IMR-90 (cell line): ENCODE results near the gene ASF1B. TPM values are rescaled to one million over a fixed set of nuclear protein-coding genes. Genes with fewer than 3 reads are reported as not detected.

Source experiments
- ATAC-seq: fragments of 200-7000 bp; cut with Tn5 transposase; 2 replicates; pipeline ENCODE4 v1.9.1; 2020; ENCODE audit warnings: low read depth, mild to moderate bottlenecking, moderate library complexity
- BruUV-seq: library from RNA; stranded (reverse); fragments of 400-500 nt; replicated peaks from 2 replicates; lab custom pipeline; 2021; lab: Mats Ljungman, UMichigan
- CTCF ChIA-PET: fragments of 300-600 bp; formaldehyde crosslinking; extraction: SDS; loops from one replicate; lab custom pipeline; 2021; ENCODE audit warnings: antibody characterized with exemption; lab: Yijun Ruan, JAX
- POLR2A ChIA-PET: fragments of 300-600 bp; sonication (Branson Sonifier 250); formaldehyde crosslinking; loops from one replicate; lab custom pipeline; 2022; ENCODE audit warnings: antibody characterized with exemption; ENCODE audit not compliant: unreplicated experiment; lab: Charles Lee
- DNase-seq: peaks from one replicate; pipeline ENCODE4 v3.0.0; 2013
- H2AFZ ChIP-seq: replicated peaks from 2 replicates; pipeline ENCODE3; 2013; ENCODE audit warnings: low read length, mild to moderate bottlenecking; ENCODE audit not compliant: poor library complexity
- H2AK5ac ChIP-seq: 2 replicates; pipeline ENCODE4 v1.6.1; 2013; ENCODE audit warnings: low read depth, low read length, inconsistent platforms
- H2AK9ac ChIP-seq: replicated peaks from 2 replicates; pipeline ENCODE3; 2013; ENCODE audit warnings: mild to moderate bottlenecking, low read depth, low read length, moderate library complexity; ENCODE audit not compliant: poor library complexity
- H2BK120ac ChIP-seq: 2 replicates; pipeline ENCODE4 v1.6.1; 2013; ENCODE audit warnings: low read depth, low read length, inconsistent platforms
- H2BK15ac ChIP-seq: 3 replicates; pipeline ENCODE4 v1.6.1; 2013; ENCODE audit warnings: low read depth, low read length, inconsistent platforms
- H2BK20ac ChIP-seq: 2 replicates; pipeline ENCODE4 v1.6.1; 2013; ENCODE audit warnings: low read depth, mild to moderate bottlenecking, inconsistent platforms, low read length, moderate library complexity
- H2BK5ac ChIP-seq: 2 replicates; pipeline ENCODE4 v1.6.1; 2013; ENCODE audit warnings: mild to moderate bottlenecking, low read depth, low read length, inconsistent platforms; ENCODE audit not compliant: poor library complexity, severe bottlenecking
- H3K14ac ChIP-seq: replicated peaks from 2 replicates; pipeline ENCODE4 v1.6.1; 2013; ENCODE audit warnings: low read depth, low read length, inconsistent platforms
- H3K18ac ChIP-seq: 2 replicates; pipeline ENCODE4 v1.6.1; 2013; ENCODE audit warnings: low read depth, low read length, control low read depth
- H3K23ac ChIP-seq: 2 replicates; pipeline ENCODE4 v1.6.1; 2013; ENCODE audit warnings: low read depth, low read length, inconsistent platforms
- H3K27ac ChIP-seq: 2 replicates; pipeline ENCODE4 v1.5.1; 2013; ENCODE audit warnings: mild to moderate bottlenecking, control low read depth, low read length; ENCODE audit not compliant: insufficient read depth
- H3K27me3 ChIP-seq: 2 replicates; pipeline ENCODE4 v1.6.1; 2013; ENCODE audit warnings: low read length; ENCODE audit not compliant: control insufficient read depth, insufficient read depth
- H3K36me3 ChIP-seq: 2 replicates; pipeline ENCODE4 v1.6.1; 2013; ENCODE audit warnings: low read length, mixed read lengths; ENCODE audit not compliant: control insufficient read depth, insufficient read depth
- H3K4ac ChIP-seq: 2 replicates; pipeline ENCODE4 v1.6.1; 2013; ENCODE audit warnings: low read depth, low read length, inconsistent platforms
- H3K4me1 ChIP-seq: 2 replicates; pipeline ENCODE4 v1.6.1; 2013; ENCODE audit warnings: low read length, mixed read lengths; ENCODE audit not compliant: control insufficient read depth, insufficient read depth
- H3K4me2 ChIP-seq: 2 replicates; pipeline ENCODE4 v1.6.1; 2013; ENCODE audit warnings: low read depth, mild to moderate bottlenecking, control low read depth, low read length, moderate library complexity
- H3K4me3 ChIP-seq: 2 replicates; pipeline ENCODE4 v1.5.1; 2013; ENCODE audit warnings: low read depth, mild to moderate bottlenecking, control low read depth, low read length, moderate library complexity; ENCODE audit not compliant: insufficient read depth
- H3K56ac ChIP-seq: 2 replicates; pipeline ENCODE4 v1.6.1; 2013; ENCODE audit warnings: low read length, inconsistent platforms; ENCODE audit not compliant: insufficient read depth; ENCODE audit errors: extremely low read depth
- H3K79me1 ChIP-seq, 2 experiments: 2 replicates each; pipeline ENCODE4 v1.6.1; 2013; ENCODE audit warnings: low read length in 2 of 2, inconsistent platforms in 1 of 2, low read depth in 1 of 2
- H3K9ac ChIP-seq: 2 replicates; pipeline ENCODE4 v1.6.1; 2013; ENCODE audit warnings: low read depth, low read length, control low read depth
- H3K9me1 ChIP-seq: 2 replicates; pipeline ENCODE4 v1.6.1; 2013; ENCODE audit warnings: low read length, inconsistent platforms; ENCODE audit not compliant: insufficient read depth
- H3K9me3 ChIP-seq: 2 replicates; pipeline ENCODE4 v1.6.1; 2013; ENCODE audit warnings: low read length; ENCODE audit not compliant: control insufficient read depth, insufficient read depth
- H4K20me1 ChIP-seq: 2 replicates; pipeline ENCODE4 v1.6.1; 2013; ENCODE audit warnings: low read length, inconsistent platforms; ENCODE audit not compliant: insufficient read depth
- H4K5ac ChIP-seq: 2 replicates; pipeline ENCODE4 v1.6.1; 2013; ENCODE audit warnings: mild to moderate bottlenecking, low read depth, low read length, control low read depth
- H4K8ac ChIP-seq, 2 experiments: 2 replicates each; pipeline ENCODE4 v1.6.1; 2013; ENCODE audit warnings: low read depth in 2 of 2, low read length in 2 of 2, control low read depth in 1 of 2, inconsistent platforms in 1 of 2
- H4K91ac ChIP-seq: 2 replicates; pipeline ENCODE4 v1.6.1; 2013; ENCODE audit warnings: low read depth, low read length, inconsistent platforms; ENCODE audit not compliant: insufficient read depth
- CTCF ChIP-seq: conservative IDR thresholded peaks from 2 replicates; pipeline ENCODE4 v1.5.1; 2012; ENCODE audit warnings: mild to moderate bottlenecking, low read depth, low read length, improper control_type of control experiment
- USF2 ChIP-seq: fragments of 150-350 bp; IDR thresholded peaks from 2 replicates; pipeline ENCODE4 v1.6.1; 2017; ENCODE audit warnings: mild to moderate bottlenecking, antibody characterized with exemption, low read length, low read depth
- WGBS, 2 experiments: methylation state at CpG; one replicate each; pipeline versions ENCODE4 v1.1.5 to v1.1.7; 2013; ENCODE audit warnings: missing lambda C conversion rate in 2 of 2; ENCODE audit not compliant: insufficient read length in 1 of 2; ENCODE audit errors: extremely low coverage in 2 of 2; 5-methylcytosine and 5-hydroxymethylcytosine counted together
- dilution Hi-C: fragments of 300-500 bp; cut with HindIII; formaldehyde crosslinking; loops from one replicate; pipeline ENCODE4 v1.14.3; 2018; ENCODE audit warnings: low sequenced_read_pairs; ENCODE audit not compliant: unreplicated experiment
- in situ Hi-C: fragments of 300-500 bp; cut with MboI; formaldehyde crosslinking; loops from 3 replicates; pipeline ENCODE4 v1.14.3; 2019; ENCODE audit warnings: low sequenced_read_pairs, inconsistent platforms, mixed read lengths
- intact Hi-C: fragments of 100-400 bp; cut with micrococcal nuclease; formaldehyde crosslinking; loops from 2 replicates; pipeline ENCODE4 v1.10.0; 2022
- polyA plus RNA-seq, 3 experiments: library from polyadenylated mRNA; depleted of rRNA; stranded (reverse); fragments of >200 nt; gene quantifications; 2 replicates each; pipeline ENCODE4 v1.2.3, GENCODE V29; 2012; ENCODE audit warnings: low replicate concordance in 1 of 3
- total RNA-seq: library from RNA; depleted of rRNA; stranded (reverse); fragments of >200 nt; gene quantifications from 2 replicates; pipeline ENCODE4 v1.2.3, GENCODE V29; 2012; rRNA removed

The ASF1B gene
- total and polyA plus RNA-seq, 2 of the 4 experiments (the other 2 are of a cell fraction): 10.4 to 12.1 TPM

GRCh38 chr19:14070268-14071050 lies 65.9 kb downstream of the ASF1B start:
- H2BK15ac ChIP-seq: no peak overlapping the region
- H3K23ac ChIP-seq: no peak overlapping the region
- no peak for ATAC-seq
- dilution Hi-C loops: no loop called here
- H3K9me3 ChIP-seq: no peaks in the 10 kb centered on the region
- BruUV-seq: no TSS peak
- H3K27ac ChIP-seq: no peak overlapping the region
- TF ChIP-seq USF2: no peak
- TF ChIP-seq CTCF: no peak
- H3K4me1 ChIP-seq: peaks cover 10% of the 10 kb centered on the region
- H2AFZ ChIP-seq: no peak overlapping the region
- no peak for DNase-seq
- H3K18ac ChIP-seq: no peak overlapping the region
- no peak overlapping the region for H3K4ac ChIP-seq
- H4K20me1 ChIP-seq: no peaks in the 10 kb centered on the region
- no peak overlapping the region for H2AK9ac ChIP-seq
- no peak overlapping the region for H2BK20ac ChIP-seq
- H3K27me3 ChIP-seq: peaks cover 6% of the 10 kb centered on the region
- no peak overlapping the region for H4K8ac ChIP-seq
- no peak overlapping the region for H2AK5ac ChIP-seq
- no peak overlapping the region for H2BK5ac ChIP-seq
- in situ Hi-C loops: loop anchor here (5.0 kb wide), 1 partner anchor 188 kb away; no protein-coding TSS in a partner anchor
- H3K4me3 ChIP-seq: no peak overlapping the region
- no peak overlapping the region for H3K56ac ChIP-seq
- intact Hi-C loops: no loop called here
- no peak overlapping the region for H3K14ac ChIP-seq
- POLR2A ChIA-PET: no interaction called here
- CTCF ChIA-PET: interaction anchor here (0.6 to 1.4 kb wide), 2 partner anchors 11 to 161 kb away, joined by 3 to 7 read pairs; no protein-coding TSS in a partner anchor
- H2BK120ac ChIP-seq: no peak overlapping the region
- 85% methylated on average over 36 of the region's 43 CpGs; no CpG with 5 or more reads in 1 of the 2 experiments for WGBS, 2 experiments
- no peak overlapping the region for H3K4me2 ChIP-seq
- H3K79me1 ChIP-seq: peaks cover 0 to 14% of the 10 kb centered on the region in 2 experiments; a peak in 1 of 4 replicates
- H3K36me3 ChIP-seq: no peaks in the 10 kb centered on the region
- no peak overlapping the region for H4K5ac ChIP-seq
- no peak overlapping the region for H3K9ac ChIP-seq
- H4K91ac ChIP-seq: no peak overlapping the region
- H3K9me1 ChIP-seq: no peaks in the 10 kb centered on the region

Other genes with a start within 250 kb of the ASF1B start
- 0.18 and 0.28 TPM in 2 replicates for gene BRME1, start 230.5 kb downstream of the ASF1B start, total RNA-seq
- 0.38 and 0.56 TPM in 2 replicates for gene BRME1, start 230.5 kb downstream of the ASF1B start, polyA plus RNA-seq (2012; rRNA removed)
- 3.9 and 4.1 TPM in 2 replicates for gene CC2D1A, start 230.4 kb downstream of the ASF1B start, total RNA-seq
- 12.4 and 14.7 TPM in 2 replicates for gene CC2D1A, start 230.4 kb downstream of the ASF1B start, polyA plus RNA-seq (2012; rRNA removed)
- gene PODNL1, start 198.2 kb downstream of the ASF1B start, total RNA-seq: under 0.01 TPM in 2 replicates
- gene PODNL1, start 198.2 kb downstream of the ASF1B start, polyA plus RNA-seq (2012; rRNA removed): 2.3 and 2.4 TPM in 2 replicates
- 6.8 and 7.5 TPM in 2 replicates for gene DCAF15, start 184.1 kb downstream of the ASF1B start, total RNA-seq
- gene DCAF15, start 184.1 kb downstream of the ASF1B start, polyA plus RNA-seq (2012; rRNA removed): 31.0 and 31.9 TPM in 2 replicates
- 0.36 and 0.83 TPM in 2 replicates for gene RFX1, start 130.3 kb downstream of the ASF1B start, total RNA-seq
- 3.1 TPM in 2 replicates for gene RFX1, start 130.3 kb downstream of the ASF1B start, polyA plus RNA-seq (2012; rRNA removed)
- not detected in 2 replicates for gene RLN3, start 108.4 kb downstream of the ASF1B start, total RNA-seq
- not detected in 2 replicates for gene RLN3, start 108.4 kb downstream of the ASF1B start, polyA plus RNA-seq (2012; rRNA removed)
- gene IL27RA, start 104.8 kb downstream of the ASF1B start, total RNA-seq: 2.8 and 2.9 TPM in 2 replicates
- 4.7 and 5.1 TPM in 2 replicates for gene IL27RA, start 104.8 kb downstream of the ASF1B start, polyA plus RNA-seq (2012; rRNA removed)
- gene PALM3, start 74.5 kb downstream of the ASF1B start, total RNA-seq: under 0.01 and 0.18 TPM in 2 replicates
- 0.52 and 0.84 TPM in 2 replicates for gene PALM3, start 74.5 kb downstream of the ASF1B start, polyA plus RNA-seq (2012; rRNA removed)
- gene MISP3, start 63.8 kb downstream of the ASF1B start, total RNA-seq: under 0.01 TPM in 2 replicates
- gene MISP3, start 63.8 kb downstream of the ASF1B start, polyA plus RNA-seq (2012; rRNA removed): 0.68 and 0.86 TPM in 2 replicates
- gene C19orf67, start 50.8 kb downstream of the ASF1B start, total RNA-seq: not detected in 2 replicates
- not detected in 2 replicates for gene C19orf67, start 50.8 kb downstream of the ASF1B start, polyA plus RNA-seq (2012; rRNA removed)
- gene SAMD1, start 45.8 kb downstream of the ASF1B start, total RNA-seq: 6.5 and 7.5 TPM in 2 replicates
- 14.1 and 16.3 TPM in 2 replicates for gene SAMD1, start 45.8 kb downstream of the ASF1B start, polyA plus RNA-seq (2012; rRNA removed)
- 18.1 TPM in 2 replicates for gene PRKACA, start 18.8 kb downstream of the ASF1B start, total RNA-seq
- gene PRKACA, start 18.8 kb downstream of the ASF1B start, polyA plus RNA-seq (2012; rRNA removed): 67.1 and 94.5 TPM in 2 replicates
- 0.72 and 1.4 TPM in 2 replicates for gene ADGRL1, start 69.6 kb upstream of the ASF1B start, total RNA-seq
- gene ADGRL1, start 69.6 kb upstream of the ASF1B start, polyA plus RNA-seq (2012; rRNA removed): 2.2 and 2.4 TPM in 2 replicates
- 7.5 and 7.7 TPM in 2 replicates for gene ADGRE5, start 244.9 kb upstream of the ASF1B start, total RNA-seq
- gene ADGRE5, start 244.9 kb upstream of the ASF1B start, polyA plus RNA-seq (2012; rRNA removed): 14.6 and 15.0 TPM in 2 replicates